Activated T-helper 9 cell treated with anti-CD3 and anti-CD28 coated beads, Interleukin-2, amount 50 U/mL, for 16 hours (primary cell): ENCODE measurements around the gene RBPJ.
A peak's percentile ranks its signal among the peaks of the same experiment; 100 is the strongest.
"Not testable (repeated sequence)": the region's sequence is repeated elsewhere in the genome, so short reads cannot be mapped to it uniquely, and the experiment has no call there.

ENCODE experiments used
- DNase-seq: peaks from one replicate; pipeline ENCODE4 v3.0.0-alpha.2; 2020; ENCODE audit warnings: low read depth

RBPJ gene

DNA sequence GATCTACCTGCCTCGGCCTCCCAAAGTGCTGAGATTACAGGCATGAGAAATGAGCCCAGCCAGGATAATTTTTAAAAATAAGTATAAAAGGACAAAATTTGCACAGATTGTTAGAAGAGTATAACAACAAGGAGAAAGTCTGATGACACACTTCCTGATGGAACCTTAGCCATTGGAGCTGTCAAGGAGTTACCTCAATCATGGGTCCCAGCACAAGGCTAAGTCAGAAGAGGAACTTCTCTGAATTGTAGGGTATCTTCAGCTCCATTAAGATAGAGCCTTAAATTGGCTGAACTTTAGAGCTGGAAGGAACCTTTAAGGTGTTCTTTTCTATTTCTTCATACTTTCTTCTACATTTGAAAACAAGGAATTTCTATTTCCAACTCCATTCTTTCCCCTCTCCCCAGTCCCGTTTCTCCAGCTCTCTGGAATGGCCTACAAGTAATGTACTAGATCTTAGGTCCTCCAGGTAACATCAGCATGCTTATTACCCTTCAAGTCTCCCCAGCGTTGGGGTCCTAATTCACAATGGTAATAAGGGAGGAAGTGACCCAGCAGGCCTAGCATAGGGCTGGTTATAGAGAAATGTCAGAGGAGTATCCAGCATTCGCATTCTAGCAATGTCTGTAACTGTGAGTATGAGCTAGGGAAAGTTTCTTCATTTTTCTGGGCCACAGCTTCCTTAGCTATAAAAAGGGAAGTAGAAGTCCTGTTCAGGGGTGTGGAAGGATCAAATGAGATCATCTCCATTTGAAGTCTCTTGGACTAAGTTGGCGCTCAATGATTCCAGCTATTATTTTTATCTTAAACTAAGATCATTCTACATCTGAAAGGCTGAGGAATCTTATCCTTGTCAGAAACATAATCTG is 18.5 kb upstream of the RBPJ start:
- no peak for DNase-seq

DNA sequence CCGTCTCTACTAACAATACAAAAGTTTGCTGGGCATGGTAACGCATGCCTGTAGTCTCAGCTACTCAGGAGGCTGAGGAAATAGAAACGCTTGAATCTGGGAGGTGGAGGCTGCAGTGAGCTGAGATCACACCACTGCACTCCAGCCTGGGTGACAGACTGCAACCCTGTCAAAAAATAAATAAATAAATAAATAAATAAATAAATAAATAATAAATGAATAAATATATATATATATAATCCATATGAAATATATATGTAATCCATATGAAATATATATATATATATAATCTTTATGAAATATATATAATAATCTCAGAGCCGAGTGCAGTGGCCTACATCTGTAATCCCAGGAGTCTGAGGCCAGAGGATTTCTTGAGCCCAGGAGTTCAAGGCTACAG is 17.8 kb upstream of the RBPJ start:
- no peak for DNase-seq

DNA sequence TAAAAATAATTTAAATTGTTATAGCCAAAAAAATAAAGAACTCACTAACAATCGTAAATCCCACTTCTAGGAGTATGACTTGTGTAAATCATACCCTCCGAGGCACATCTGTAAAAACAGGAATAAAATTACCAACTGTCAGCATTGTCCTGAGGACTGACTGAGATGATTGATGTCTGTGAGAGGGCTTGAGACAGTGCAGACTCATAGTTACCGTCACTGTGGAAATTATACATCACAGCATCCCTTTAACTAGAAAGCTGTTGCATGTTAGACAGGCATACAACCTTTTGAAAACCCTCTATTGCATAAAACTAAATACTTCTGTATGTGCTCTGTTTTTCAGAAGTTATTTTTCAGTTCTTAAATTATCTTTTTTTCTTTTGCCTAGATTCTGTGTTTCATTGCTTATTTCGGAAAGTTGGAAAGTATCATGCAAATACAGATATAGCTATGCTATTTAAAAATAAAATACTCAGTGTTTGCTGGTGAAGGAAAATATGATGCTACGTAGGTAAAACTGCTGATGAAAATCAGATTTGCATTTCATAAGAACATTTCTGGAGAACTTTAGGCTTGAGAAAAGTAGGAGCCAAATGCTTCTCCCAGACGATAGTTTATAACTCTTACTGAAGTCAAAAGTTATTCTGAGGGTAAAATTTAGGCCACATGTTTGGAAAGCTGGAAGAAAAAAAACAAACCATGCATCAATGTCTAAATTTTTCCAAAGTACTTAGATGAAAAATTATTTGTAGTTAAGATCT is 13.6 kb upstream of the RBPJ start:
- no peak for DNase-seq

DNA sequence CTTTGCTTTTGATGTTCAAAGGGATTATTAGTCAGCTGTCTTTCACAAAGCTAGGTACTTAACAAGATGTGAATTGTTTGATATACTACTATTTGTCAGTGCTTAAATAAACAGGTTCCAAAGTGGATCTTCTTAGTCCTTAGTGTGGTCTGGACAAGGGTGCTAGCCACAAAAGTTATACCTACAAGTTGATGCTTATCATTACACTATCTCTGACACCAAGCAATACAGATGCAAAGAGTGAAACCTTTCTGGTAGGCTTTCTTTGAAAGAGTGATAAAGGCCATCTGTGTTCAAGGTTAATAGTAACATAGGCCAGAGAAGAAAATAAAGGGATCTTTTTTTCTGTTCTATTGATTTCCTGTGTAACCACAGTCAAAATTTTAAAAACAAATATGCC is 12.2 kb upstream of the RBPJ start:
- DNase-seq: no peak

DNA sequence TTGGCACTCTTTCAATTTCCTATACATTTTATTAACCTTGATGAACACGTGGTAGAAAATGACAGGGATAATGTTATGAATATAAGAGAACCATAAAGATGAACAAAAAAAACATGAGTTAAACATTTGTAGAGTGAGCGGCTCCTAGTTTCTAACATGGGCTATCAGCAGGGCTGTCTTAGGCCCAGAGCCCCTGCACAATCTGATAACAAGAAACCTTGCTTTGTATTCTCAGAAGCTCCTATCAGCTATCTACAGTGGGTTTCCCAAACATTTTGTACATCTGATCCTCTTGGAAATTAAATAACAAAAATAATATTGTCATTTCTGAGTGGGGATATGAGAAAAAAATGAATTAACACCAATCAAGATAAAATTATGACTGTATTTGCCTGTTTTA is 10.6 kb upstream of the RBPJ start:
- no peak for DNase-seq

DNA sequence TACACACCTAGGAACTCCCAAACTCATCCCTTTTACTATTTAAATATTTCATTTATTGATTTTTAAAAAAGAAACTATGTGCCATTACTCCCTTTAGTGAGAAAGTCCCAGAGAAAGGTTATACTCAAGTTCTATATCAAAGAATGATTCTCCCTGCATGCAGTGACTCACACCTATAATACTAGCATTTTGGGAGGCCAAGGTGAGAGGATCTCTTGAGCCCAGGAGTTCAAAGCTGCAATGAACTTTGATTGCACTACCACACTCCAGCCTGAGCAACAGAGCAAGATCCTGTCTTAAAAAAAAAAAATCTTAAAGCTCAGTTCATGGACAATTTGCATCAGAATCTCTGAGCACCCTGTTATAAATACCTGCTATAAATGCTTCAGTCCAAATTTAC is 9.2 kb upstream of the RBPJ start:
- DNase-seq: no peak

DNA sequence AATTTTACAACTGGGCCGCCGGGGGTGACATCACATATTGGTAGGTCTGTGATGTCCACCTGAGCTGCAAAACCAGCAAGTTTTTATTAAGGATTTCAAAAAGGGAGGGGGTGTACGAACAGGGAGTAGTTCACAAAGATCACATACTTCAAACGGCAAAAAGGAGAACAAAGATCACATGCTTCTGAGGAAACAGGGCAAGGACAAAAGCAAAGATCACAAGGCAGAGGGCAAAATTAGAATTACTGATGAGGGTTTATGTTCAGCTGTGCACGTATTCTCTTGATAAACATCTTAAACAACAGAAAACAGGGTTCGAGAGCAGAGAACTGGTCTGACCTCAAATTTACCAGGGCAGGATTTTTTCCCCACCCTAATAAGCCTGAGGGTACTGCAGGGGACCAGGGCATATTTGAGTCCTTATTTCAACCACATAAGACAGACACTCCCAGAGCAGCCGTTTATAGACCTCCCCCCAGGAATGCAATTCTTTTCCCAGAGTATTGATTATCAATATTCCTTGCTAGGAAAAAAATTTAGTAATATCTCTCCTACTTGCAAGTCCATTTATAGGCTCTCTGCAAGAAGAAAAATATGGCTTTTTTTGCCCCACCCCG is 5.4 kb upstream of the RBPJ start:
- not testable (repeated sequence) for DNase-seq

DNA sequence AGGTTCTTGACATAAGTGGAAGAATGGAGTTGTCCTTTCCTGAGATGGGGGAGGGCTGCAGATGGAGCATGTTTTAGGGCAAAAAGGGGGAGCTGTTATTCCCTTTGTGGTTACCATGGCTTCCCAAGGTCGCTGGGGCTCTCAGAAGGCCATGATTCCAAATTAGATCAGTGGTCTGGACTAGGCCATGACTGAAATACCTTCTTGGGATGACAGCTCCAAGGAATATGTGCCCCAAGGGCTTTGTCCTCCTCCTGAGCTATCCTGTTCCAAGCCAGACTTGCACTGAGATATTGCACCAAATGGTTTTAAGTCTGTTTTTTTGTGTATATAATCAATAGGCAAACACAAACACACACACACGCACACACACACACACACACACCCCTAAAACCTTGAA is 3.0 kb upstream of the RBPJ start:
- no peak for DNase-seq

DNA sequence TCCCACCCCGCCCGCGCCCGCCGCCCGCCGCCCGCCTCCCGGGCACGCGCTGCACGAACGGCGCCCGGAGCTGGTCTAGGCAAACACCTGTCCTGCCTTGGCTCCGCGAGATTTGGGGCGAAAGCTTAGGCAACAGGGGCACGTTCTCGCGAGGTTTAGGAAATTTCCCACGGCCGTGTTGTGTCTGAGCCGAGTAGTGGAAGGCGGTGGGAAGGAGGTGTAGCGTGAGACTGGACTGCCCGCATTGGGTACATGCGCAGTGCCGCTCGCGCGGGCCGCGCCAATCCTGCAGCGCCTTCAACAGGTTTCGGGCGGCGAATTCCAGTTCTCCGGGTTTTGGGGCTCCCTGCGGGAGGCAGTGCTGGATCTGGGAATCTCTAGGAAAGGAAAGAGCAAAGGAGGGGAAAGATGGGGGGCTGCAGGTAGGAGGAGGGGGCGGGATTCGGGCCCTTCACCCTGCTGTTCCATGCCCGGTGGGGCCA is 1.3 kb upstream of the RBPJ start:
- DNase-seq: peak; percentile 94

DNA sequence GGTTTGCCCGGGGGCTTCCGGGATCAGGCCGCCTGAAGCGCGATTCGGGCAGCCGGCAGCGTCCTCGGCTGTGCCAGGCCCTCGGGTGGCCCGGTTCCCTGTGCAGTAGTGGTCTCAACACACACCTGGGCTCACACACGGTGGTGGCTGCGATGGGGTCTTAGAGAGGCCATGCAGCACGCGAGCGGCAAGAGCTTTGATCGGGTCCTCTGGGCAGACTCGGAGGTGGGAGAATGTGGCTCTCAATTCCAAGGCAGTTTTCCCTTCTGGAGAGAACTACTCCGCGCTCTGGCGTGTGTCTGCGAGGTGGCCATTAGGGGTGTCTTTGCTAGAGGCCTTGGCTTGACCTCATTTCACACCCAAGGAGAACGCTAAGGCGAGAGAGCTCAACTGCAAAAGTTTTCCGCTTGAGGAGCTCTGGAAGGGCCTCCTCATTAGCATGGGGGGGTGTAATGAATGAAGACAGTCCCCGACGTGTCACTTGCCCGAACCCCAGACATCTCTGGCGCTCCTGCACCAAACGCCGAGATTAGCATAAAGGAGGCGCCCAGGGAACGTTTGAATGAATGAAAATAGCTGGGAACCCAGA is 771 bp upstream of the RBPJ start:
- peak; percentile 44 for DNase-seq

DNA sequence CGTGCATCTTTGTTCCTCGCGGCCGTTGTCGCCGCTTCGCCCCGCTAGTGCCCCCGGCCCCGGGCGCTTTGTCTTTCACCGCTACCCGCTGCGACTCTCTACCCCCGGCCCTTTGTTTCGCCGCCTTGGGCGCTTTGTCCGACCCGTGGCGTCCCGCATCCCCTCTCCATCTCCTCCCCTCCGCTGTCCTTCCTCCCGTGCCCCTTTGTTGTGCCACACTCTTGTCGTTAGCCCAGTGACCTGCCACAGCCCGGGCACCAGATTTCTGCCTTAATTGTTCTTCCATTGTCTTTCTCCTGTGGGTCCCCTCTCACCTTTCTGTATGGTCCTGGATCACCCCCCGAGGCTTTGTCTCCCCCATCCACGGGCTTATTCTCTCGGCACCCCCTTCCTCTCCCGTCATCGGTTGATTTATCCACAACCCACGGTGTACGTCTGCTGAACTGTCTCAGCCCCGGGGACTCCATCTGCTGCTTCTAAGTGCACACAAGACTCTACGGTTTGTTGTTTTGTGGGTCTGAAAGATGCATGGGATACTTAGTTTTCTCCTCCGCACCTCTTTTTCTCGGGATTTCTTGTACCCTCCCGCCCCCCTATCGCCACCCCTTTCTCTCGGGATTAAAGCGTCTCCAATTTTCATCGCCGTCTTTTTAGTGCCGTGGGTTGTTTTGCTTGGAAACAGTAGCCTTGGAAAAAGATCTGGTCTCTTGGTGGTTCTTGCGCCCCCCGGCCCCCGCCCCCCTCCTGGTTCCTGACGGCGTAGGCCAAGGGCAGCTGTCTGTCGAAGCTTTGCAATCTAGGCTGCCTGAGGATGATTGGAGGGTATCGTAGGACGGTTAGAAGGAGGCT is 783 bp downstream of the RBPJ start:
- peak; percentile 27 for DNase-seq

DNA sequence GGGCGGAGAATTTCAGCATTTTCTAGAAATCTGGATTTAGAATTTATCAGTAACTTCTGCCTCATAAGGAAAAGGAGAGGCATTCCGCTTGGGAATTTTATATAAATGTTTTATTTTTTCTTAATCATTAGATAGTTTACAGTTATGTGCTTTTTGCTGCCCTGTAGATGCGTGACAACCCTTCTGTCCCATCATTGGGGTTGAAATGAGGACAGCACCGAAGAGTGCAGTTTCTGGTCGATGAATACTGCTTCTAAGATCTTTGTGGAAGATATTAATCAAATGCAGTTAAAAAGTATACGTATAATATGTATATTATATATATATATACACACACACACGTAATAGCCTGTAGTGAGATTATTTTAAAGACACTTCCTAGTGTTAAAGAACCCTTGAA is 1.5 kb downstream of the RBPJ start:
- DNase-seq: no peak

DNA sequence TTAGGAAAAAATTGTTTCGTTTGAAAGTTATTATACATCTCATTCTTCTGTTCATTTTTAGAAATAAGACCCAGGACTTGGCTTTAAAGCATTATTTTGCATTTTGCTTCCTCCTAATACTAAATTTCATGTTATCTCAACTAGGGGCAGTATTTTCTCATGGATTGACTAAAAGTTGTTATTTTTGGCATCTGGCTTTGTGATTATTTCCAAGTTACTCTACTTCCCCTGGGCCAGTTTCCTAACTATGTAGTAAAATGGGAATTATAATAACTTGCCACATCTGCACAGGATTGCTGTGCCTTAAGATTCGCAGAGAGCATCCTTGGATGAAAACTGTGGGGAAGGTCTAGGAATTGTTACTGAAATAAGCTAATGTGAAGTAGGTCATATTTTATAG is 3.0 kb downstream of the RBPJ start:
- no peak for DNase-seq

DNA sequence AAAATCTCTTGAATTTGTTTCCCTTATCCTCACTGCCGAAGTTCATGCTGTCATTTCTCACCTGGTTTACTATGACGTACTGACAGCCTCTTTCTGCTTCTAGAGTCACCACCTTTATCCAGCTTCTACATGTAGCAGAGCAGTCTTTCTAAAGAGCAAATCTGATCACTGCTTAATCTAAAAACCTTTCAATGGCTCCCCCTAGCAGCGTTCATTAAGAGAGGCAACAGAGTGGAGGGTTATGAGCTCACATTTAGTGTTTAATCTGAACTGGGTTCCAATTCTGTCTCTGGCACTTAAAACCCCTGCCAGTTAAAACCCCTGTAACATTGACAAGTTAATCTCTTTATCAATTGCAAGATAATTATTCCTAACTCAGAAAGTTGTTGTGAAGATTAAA is 4.4 kb downstream of the RBPJ start:
- no peak for DNase-seq

DNA sequence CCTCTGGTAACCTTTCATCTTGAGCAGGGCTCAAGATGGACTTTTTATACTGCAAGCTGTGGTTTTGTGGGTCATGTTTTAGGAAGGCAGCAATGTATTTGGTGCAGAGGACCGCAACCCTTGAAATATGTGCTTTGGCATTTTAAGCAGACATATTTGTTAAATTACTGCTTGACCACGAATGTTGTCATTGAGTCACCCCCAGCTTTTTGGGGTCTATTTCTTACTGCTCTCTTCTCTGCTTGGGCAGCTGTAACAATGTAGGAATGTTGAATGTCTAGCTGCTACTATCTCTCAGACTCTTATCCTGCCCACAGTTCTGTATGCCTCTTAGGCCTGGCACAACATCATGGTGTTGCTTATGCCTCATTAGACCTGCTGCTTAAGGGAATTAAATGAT is 6.0 kb downstream of the RBPJ start:
- DNase-seq: no peak

DNA sequence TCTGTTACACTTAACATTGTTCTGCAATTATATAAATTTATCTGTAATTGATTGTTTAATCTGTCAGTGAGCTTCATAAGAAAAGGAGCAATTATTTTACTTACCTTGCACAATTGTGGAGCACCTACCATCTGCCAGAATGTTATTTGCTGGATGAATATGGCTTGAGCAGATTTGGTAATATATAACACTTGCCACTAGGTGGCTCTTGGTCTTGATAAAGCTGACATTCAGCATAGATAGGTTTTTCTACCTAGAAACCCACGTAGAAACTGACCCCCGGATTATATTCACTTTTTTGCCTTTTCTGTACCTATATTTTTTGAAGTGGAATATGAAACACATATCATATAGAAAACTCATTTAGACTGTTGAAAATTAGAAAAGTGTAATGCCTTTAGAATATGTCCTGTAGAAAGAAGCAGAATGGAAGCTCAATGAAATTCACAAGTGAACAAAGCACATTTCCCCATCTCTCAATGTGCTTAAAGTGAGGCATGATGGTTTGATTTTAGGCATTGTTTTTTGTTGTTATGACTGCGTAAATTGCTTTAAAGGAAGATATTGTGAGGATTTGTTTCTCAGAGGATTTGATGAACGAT is 9.5 kb downstream of the RBPJ start:
- DNase-seq: no peak

DNA sequence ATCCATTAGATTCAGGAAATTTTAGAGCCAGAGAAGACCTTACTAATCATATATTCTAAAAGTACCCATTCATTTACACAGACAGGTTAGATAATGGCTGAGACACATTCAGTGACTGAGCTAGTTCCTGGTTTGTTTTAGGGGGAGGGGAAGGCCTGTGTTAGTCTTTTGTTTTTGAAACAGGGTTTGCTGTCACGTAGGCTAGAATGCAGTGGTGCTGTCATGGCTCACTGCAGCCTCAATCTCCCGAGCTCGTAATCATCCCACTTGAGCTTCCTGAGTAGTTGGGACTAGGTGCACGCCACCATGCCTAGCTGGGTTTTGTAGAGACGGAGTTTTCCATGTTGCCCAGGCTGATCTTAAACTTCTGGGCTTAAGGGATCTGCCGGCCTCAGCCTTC is 10.1 kb downstream of the RBPJ start:
- DNase-seq: no peak

DNA sequence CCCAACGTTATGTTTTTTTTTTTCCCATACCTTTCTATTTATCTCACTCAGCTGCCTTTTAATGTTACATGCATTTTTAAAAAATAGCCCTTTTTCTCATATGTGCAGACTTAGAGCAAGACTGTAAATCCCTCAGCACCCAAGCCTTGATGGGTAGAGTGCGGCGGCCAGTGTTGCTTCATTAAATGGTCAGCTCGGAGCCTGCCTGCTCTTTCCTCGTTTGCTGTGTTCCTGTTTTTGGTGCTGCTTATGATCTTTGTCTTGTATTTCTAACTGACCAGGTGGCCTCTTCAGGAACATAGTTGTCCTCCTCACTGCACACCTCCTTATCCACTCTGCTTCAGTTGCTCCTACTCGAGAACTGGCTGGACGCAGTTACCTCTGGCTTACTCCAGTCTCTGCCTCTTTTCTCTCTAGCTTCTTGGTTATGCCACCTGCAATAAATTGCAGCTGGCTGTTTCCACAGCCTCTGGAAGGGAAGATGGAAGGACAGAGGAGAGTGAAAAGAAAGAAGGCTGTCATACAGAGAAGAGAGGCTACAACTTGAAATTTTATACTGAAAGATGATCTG is 10.7 kb downstream of the RBPJ start:
- DNase-seq: no peak

DNA sequence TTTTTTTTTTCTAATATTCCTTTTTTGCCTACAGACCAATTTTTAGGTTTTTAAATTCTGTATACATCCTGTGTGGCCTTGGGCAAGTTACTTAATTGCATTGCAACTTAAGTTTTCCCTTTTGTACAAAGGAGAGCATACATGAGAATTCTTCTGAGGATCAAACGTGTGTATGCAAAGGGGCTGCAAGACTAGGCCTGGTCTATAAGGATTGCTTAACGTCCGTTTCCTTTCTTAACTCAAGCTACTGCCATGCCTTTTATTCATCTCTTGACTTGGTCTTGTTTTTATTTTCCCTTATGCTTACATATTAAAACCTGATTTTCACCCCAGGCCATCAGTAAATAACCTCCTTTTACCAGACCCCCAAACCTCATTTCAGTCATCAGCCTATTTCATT is 13.6 kb downstream of the RBPJ start:
- DNase-seq: no peak

DNA sequence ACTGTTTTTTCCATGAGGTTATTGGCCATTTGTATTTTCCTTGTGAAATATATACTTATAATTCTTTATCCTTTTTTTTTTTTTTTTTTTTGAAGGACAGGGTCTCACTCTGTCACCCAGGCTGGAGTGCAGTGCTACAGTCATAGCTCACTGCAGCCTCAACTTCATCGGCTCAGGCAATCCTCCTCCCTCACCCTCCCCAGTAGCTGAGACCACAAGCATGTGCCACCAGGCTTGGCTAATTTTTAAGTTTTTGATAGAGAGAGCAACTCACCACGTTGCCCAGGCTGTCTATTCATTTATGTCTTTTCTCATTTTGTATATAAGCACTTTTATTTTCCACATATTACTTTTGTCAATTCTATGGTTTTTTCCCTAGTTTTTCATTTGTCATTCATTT is 16.8 kb downstream of the RBPJ start:
- DNase-seq: no peak
